ENCODE data around the gene SGMS1.

DNA sequence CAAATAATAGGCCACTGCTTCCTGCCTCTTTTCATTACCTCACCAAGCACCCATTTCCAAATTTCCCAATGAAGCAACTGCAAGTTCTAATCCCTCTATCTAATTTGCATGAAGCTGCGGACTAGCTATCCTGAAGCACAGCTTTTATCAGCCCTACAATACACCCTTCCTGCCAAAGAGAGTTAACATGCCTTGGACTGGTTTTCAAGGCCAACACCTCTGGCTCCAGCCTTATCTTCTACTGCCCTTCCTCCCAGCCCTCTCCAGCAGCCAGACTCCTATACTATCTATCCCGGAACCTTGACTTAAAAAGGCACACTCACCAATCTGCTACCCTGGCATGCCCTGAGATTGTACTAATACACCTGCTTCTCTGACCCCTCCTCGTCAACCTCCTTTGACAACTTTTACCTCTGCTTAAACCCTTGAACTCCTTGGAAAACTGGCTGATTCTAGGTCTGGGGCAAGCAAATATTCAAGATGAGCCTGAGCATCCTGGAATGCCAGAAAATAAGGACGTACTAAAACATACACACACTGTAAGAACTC is 73.4 kb downstream of the SGMS1 start:
- TF ChIP-seq CTCF (IDR thresholded peaks at IDR 0.05; ENCODE audit: low read length) (no peak), EZH2 (IDR thresholded peaks at IDR 0.05; ENCODE audit: borderline replicate concordance, low read length) (no peak)

Data from OCI-LY1 (cell line).